ENCODE results near the gene PRKN. TPM values are rescaled to one million over a fixed set of nuclear protein-coding genes. Genes with fewer than 3 reads are reported as not detected.

The PRKN gene
- total RNA-seq, 4 donors from 2014 or later = 6.3 to 11.9 (median 9.5) TPM

DNA sequence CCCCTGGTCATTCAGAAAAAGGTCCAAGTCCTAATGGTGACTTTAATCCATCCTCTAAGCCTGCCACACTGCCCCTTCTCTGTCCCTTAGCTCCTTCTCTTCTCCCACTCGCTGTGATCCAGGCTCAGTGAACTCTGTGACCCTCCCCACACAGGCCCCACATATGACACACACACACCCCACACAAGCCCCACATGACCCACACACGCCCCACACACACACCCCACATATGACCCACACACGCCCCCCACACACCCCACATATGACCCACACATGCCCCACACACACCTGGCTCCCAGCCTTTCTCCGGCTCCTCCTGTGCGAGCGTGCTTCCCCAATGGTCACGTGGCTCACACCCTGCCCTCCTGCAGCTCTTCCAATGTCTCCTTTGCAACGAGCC, 925.3 kb downstream of the PRKN start:
- no peak for TF ChIP-seq CTCF (IDR thresholded peaks at IDR 0.05)
- TF ChIP-seq POLR2A (IDR thresholded peaks at IDR 0.05) = no peak
- no peak for DNase-seq (ENCODE audit: low spot score in 2 of 2)
- 91 to 92% methylated on average over 8 of the region's 8 CpGs for WGBS, 2 donors
- intact Hi-C loops (cut with DNase I; ENCODE audit: low total_unique reads) = no loop called here
- H3K4me3 ChIP-seq (ENCODE audit: low read depth, poor library complexity, severe bottlenecking) = no peak overlapping the region

DNA sequence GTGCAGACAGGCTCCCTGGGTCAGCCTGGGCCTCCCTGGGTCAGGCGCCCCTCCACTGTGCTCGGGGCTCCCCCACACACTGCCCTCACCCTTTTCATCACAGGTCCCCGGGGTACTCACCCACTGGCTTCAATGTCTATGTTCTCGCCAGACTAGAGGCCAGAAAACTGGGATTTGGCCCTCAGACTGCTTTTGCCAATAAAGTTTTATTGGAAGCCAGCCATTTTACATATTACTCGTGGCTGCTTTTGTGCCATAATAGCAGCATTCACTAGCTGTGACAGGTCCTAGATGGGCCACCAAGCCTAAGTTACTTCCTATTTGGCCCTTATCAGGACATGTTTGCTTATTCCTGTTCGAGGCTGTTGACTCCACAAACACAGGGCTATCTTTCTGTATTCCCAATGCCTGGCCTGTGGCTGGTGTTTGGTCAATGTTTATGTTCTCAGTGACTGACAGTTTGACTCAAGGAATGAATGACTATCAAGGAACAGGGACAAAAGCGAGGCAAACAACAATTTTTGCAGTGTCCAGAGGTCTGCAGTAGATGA, 928.6 kb downstream of the PRKN start:
- TF ChIP-seq POLR2A (IDR thresholded peaks at IDR 0.05) (no peak), CTCF (IDR thresholded peaks at IDR 0.05) (no peak)
- intact Hi-C loops (cut with DNase I; ENCODE audit: low total_unique reads) = no loop called here
- H3K4me3 ChIP-seq (ENCODE audit: low read depth, poor library complexity, severe bottlenecking) = no peak overlapping the region
- 70 to 81% methylated on average over 7 of the region's 7 CpGs for WGBS, 2 donors
- no peak for DNase-seq (ENCODE audit: low spot score in 2 of 2)

DNA sequence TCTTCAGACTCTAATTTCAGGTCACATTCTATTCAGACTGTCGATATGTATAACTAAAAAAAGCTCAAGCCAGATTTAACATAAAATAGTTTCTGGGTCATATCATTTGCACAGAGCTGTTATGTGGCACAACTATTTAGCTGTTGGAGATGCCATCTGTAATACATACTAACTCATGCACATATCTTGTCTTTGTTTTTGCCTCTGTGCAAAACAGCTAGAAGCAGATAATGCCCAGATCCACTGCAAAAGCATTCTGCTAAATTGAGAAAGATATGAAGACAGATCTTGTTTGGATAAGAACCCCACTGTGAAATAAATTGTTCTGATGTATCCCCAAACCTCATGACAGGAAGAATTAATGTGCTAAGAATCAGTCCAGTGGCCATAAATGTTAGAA, 930.9 kb downstream of the PRKN start:
- 58 to 63% methylated on average over 1 of the region's 1 CpG for WGBS, 2 donors
- intact Hi-C loops (cut with DNase I; ENCODE audit: low total_unique reads) = no loop called here
- TF ChIP-seq POLR2A (IDR thresholded peaks at IDR 0.05) (no peak), CTCF (IDR thresholded peaks at IDR 0.05) (no peak)
- no peak for DNase-seq (ENCODE audit: low spot score in 2 of 2)
- no peak overlapping the region for H3K4me3 ChIP-seq (ENCODE audit: low read depth, poor library complexity, severe bottlenecking)

- intact Hi-C loops (cut with DNase I; ENCODE audit: low total_unique reads) = no loop called here
- DNase-seq (ENCODE audit: low spot score in 2 of 2) = no peak
- no peak overlapping the region for H3K4me3 ChIP-seq (ENCODE audit: low read depth, poor library complexity, severe bottlenecking)
- no peak for TF ChIP-seq CTCF (IDR thresholded peaks at IDR 0.05)
- no peak for TF ChIP-seq POLR2A (IDR thresholded peaks at IDR 0.05)
- 69 to 74% methylated on average over 8 of the region's 8 CpGs for WGBS, 2 donors
These were observed 934.6 kb downstream of the PRKN start for GRCh38 chr6:161792851-161793493.

DNA sequence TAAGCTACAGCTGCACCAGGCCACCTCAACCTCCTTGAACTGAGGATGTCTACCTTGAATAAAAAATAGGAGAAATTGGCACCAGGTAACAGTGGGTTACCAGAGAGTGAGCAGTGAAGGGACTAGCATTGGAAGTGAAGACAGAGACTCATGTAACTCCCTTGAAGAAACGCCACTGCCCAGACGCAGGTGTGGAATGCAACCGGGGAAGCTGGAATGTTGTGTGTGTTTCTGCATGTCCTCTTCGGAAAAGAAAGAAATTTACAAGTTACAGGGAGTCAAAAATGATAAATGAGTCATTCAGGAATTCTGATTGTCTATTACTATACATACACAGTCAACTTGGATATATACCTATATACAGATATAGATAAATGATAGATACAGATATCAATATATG, 939.0 kb downstream of the PRKN start:
- DNase-seq (ENCODE audit: low spot score in 2 of 2) = no peak
- no peak overlapping the region for H3K4me3 ChIP-seq (ENCODE audit: low read depth, poor library complexity, severe bottlenecking)
- intact Hi-C loops (cut with DNase I; ENCODE audit: low total_unique reads) = no loop called here
- 45 to 58% methylated on average over 4 of the region's 4 CpGs for WGBS, 2 donors
- TF ChIP-seq POLR2A (IDR thresholded peaks at IDR 0.05) (no peak), CTCF (IDR thresholded peaks at IDR 0.05) (no peak)

GRCh38 chr6:161772176-161772575, 955.4 kb downstream of the PRKN start:
- DNase-seq (ENCODE audit: low spot score in 2 of 2) = no peak
- intact Hi-C loops (cut with DNase I; ENCODE audit: low total_unique reads) = no loop called here
- 92% methylated on average over 7 of the region's 7 CpGs for WGBS, 2 donors
- no peak overlapping the region for H3K4me3 ChIP-seq (ENCODE audit: low read depth, poor library complexity, severe bottlenecking)
- TF ChIP-seq POLR2A (IDR thresholded peaks at IDR 0.05) = no peak
- TF ChIP-seq CTCF (IDR thresholded peaks at IDR 0.05) = no peak
